ENCODE data around the gene RIC1. TPM values are rescaled to one million over a fixed set of nuclear protein-coding genes. Genes with fewer than 3 reads are reported as not detected.

RIC1 gene
- total and polyA plus RNA-seq, 2 of the 4 experiments (the other 2 are of a cell fraction): 28.8 to 76.9 TPM

GRCh38 chr9:5811751-5812150 lies 182.8 kb downstream of the RIC1 start:
- no peak overlapping the region for H2AK5ac ChIP-seq (ENCODE audit: low read depth, low read length)
- no peak overlapping the region for H3K4me3 ChIP-seq (ENCODE audit: insufficient read depth, low read depth, low read length)
- H2BK20ac ChIP-seq (ENCODE audit: low read depth, low read length): no peak overlapping the region
- H4K5ac ChIP-seq (ENCODE audit: low read depth, low read length): no peak overlapping the region
- intact Hi-C loops (cut with micrococcal nuclease) (no loop called here), in situ Hi-C loops (cut with MboI; ENCODE audit: low sequenced_read_pairs) (no loop called here), dilution Hi-C loops (cut with HindIII; ENCODE audit: low sequenced_read_pairs, unreplicated experiment) (no loop called here)
- H3K4ac ChIP-seq (ENCODE audit: low read depth, low read length): no peak overlapping the region
- DNase-seq (no peak), ATAC-seq (ENCODE audit: low read depth) (no peak; the same call in 1 of the 2 replicates)
- H2BK5ac ChIP-seq (ENCODE audit: low read depth, low read length, poor library complexity, severe bottlenecking): no peak overlapping the region
- H4K20me1 ChIP-seq (ENCODE audit: insufficient read depth, low read length): no peaks in the 10 kb centered on the region
- no peak overlapping the region for H4K91ac ChIP-seq (ENCODE audit: insufficient read depth, low read depth, low read length)
- no peak overlapping the region for H3K27ac ChIP-seq (ENCODE audit: insufficient read depth, low read length)
- no peak overlapping the region for H4K8ac ChIP-seq (ENCODE audit: low read depth in 2 of 2, low read length in 2 of 2)
- H3K9ac ChIP-seq (ENCODE audit: low read depth, low read length): no peak overlapping the region
- ChIA-PET CTCF (interaction anchor here (1.0 kb wide), 2 partner anchors 13 to 21 kb away, joined by 3 to 4 read pairs; no protein-coding TSS in a partner anchor), POLR2A (ENCODE audit: unreplicated experiment) (no interaction called here)
- H3K14ac ChIP-seq (replicated peaks; ENCODE audit: low read depth, low read length): no peak overlapping the region
- H2BK15ac ChIP-seq (ENCODE audit: low read depth, low read length): no peak overlapping the region
- no peaks in the 10 kb centered on the region for H3K4me1 ChIP-seq (ENCODE audit: control insufficient read depth, insufficient read depth, low read length)
- H3K36me3 ChIP-seq (ENCODE audit: control insufficient read depth, insufficient read depth, low read length): no peaks in the 10 kb centered on the region
- no peak overlapping the region for H3K18ac ChIP-seq (ENCODE audit: low read depth, low read length)
- H3K56ac ChIP-seq (ENCODE audit: extremely low read depth, insufficient read depth, low read length): no peak overlapping the region
- H3K23ac ChIP-seq (ENCODE audit: low read depth, low read length): no peak overlapping the region
- H3K9me1 ChIP-seq (ENCODE audit: insufficient read depth, low read length): no peaks in the 10 kb centered on the region
- no peaks in the 10 kb centered on the region for H3K27me3 ChIP-seq (ENCODE audit: control insufficient read depth, insufficient read depth, low read length)
- no peak overlapping the region for H3K4me2 ChIP-seq (ENCODE audit: low read depth, low read length)
- no CpG with 5 or more reads among the region's 1 CpG for WGBS, 2 experiments (ENCODE audit: extremely low coverage in 2 of 2, insufficient read length in 1 of 2)
- no TSS peak for BruUV-seq (replicated peaks)
- H2BK120ac ChIP-seq (ENCODE audit: low read depth, low read length): no peak overlapping the region
- H2AFZ ChIP-seq (replicated peaks; ENCODE audit: low read length, poor library complexity): no peak overlapping the region
- no peaks in the 10 kb centered on the region for H3K9me3 ChIP-seq (ENCODE audit: control insufficient read depth, insufficient read depth, low read length)
- H3K79me1 ChIP-seq (ENCODE audit: low read depth in 1 of 2, low read length in 2 of 2): no peaks in the 10 kb centered on the region
- TF ChIP-seq USF2 (IDR thresholded peaks at IDR 0.05; ENCODE audit: low read depth, low read length) (no peak), CHD1 (IDR thresholded peaks at IDR 0.05; ENCODE audit: low read depth, low read length) (no peak), BHLHE40 (IDR thresholded peaks at IDR 0.05; ENCODE audit: low read depth, low read length) (no peak), CEBPB (IDR thresholded peaks at IDR 0.05; ENCODE audit: low read depth, low read length) (no peak), MXI1 (IDR thresholded peaks at IDR 0.05; ENCODE audit: borderline replicate concordance, low read depth, low read length) (no peak), CTCF (conservative IDR thresholded peaks at IDR 0.05; ENCODE audit: low read depth, low read length) (no peak), ELK1 (IDR thresholded peaks at IDR 0.05; ENCODE audit: borderline replicate concordance, low read depth, low read length) (no peak), MAFK (IDR thresholded peaks at IDR 0.05; ENCODE audit: low read depth, low read length) (no peak), MAZ (IDR thresholded peaks at IDR 0.05; ENCODE audit: borderline replicate concordance, low read depth, low read length) (no peak), NFE2L2 (IDR thresholded peaks at IDR 0.05; ENCODE audit: low read depth, low read length) (no peak), RCOR1 (IDR thresholded peaks at IDR 0.05; ENCODE audit: insufficient replicate concordance, low read length) (no peak), RAD21 (IDR thresholded peaks at IDR 0.05; ENCODE audit: low read length) (no peak), FOS (IDR thresholded peaks at IDR 0.05; ENCODE audit: low read depth, low read length) (no peak), SMC3 (IDR thresholded peaks at IDR 0.05; ENCODE audit: low read depth, low read length) (no peak), POLR2A (IDR thresholded peaks at IDR 0.05; ENCODE audit: low read depth, low read length) (no peak), RFX5 (IDR thresholded peaks at IDR 0.05; ENCODE audit: low read depth, low read length) (no peak)
- no peak overlapping the region for H2AK9ac ChIP-seq (replicated peaks; ENCODE audit: low read depth, low read length, poor library complexity)
